NCI-H128 (cell line): ENCODE results near the gene INCA1.
"Not testable (repeated sequence)": the region's sequence is repeated elsewhere in the genome, so short reads cannot be mapped to it uniquely, and the experiment has no call there.

Experiments
- DNase-seq: peaks from one replicate; lab custom pipeline; 2025; ENCODE audit not compliant: unreplicated experiment; lab: John Stamatoyannopoulos, UW

The INCA1 gene

GRCh38 chr17:4997302-4998026 is at the start of gene INCA1, which contains the start of gene KIF1C:
INCA1 (minus strand) TSS chr17:4997522; CDS start chr17:4994437, 3,085 bp downstream.
KIF1C (plus strand) TSS chr17:4997950; CDS start chr17:5000247, 2,297 bp downstream.
- DNase-seq, result peak; percentile 58

- DNase-seq, result no peak
Observed at GRCh38 chr17:5045496-5045895, 48.2 kb upstream of the INCA1 start.

- DNase-seq, result no peak
Observed at GRCh38 chr17:5044630-5045029, 47.3 kb upstream of the INCA1 start.

- no peak for DNase-seq
Observed at GRCh38 chr17:5043524-5043923, 46.2 kb upstream of the INCA1 start.

GRCh38 chr17:5042157-5043022 is 45.1 kb upstream of the INCA1 start:
- no peak for DNase-seq

- no peak for DNase-seq
Observed at GRCh38 chr17:5035315-5035714, 38.0 kb upstream of the INCA1 start, which contains the start of gene SLC52A1. SLC52A1 (minus strand) TSS chr17:5035426; CDS start chr17:5034606, 820 bp downstream.

- DNase-seq, result no peak
Observed at GRCh38 chr17:5034651-5035050, 37.3 kb upstream of the INCA1 start.

- DNase-seq, result no peak
Observed at GRCh38 chr17:5034063-5034462, 36.7 kb upstream of the INCA1 start.

- no peak for DNase-seq
Observed at GRCh38 chr17:5033352-5034015, 36.2 kb upstream of the INCA1 start.

- DNase-seq, result no peak
Observed at GRCh38 chr17:5032865-5033264, 35.5 kb upstream of the INCA1 start.

- peak; percentile 24 for DNase-seq
Observed at GRCh38 chr17:5031365-5032082, 34.2 kb upstream of the INCA1 start.

GRCh38 chr17:5030168-5030567 is 32.8 kb upstream of the INCA1 start:
- DNase-seq, result not testable (repeated sequence)

GRCh38 chr17:5027916-5028315 is 30.6 kb upstream of the INCA1 start:
- DNase-seq, result no peak

GRCh38 chr17:5027299-5027698 is 30.0 kb upstream of the INCA1 start:
- no peak for DNase-seq

GRCh38 chr17:5024604-5025003 is 27.3 kb upstream of the INCA1 start:
- DNase-seq, result no peak

- no peak for DNase-seq
Observed at GRCh38 chr17:5023588-5024147, 26.3 kb upstream of the INCA1 start.

GRCh38 chr17:5022171-5022711 is 24.9 kb upstream of the INCA1 start:
- no peak for DNase-seq

GRCh38 chr17:5020502-5021023 is 23.2 kb upstream of the INCA1 start:
- no peak for DNase-seq

- DNase-seq, result no peak
Observed at GRCh38 chr17:5019475-5019956, 22.2 kb upstream of the INCA1 start.

- no peak for DNase-seq
Observed at GRCh38 chr17:5014357-5014756, 17.0 kb upstream of the INCA1 start.
